Cardiac septum (tissue), 1 donor: ENCODE data around the gene QRICH1. TPM values are rescaled to one million over a fixed set of nuclear protein-coding genes. Genes with fewer than 3 reads are reported as not detected.
A peak's percentile ranks its signal among the peaks of the same experiment; 100 is the strongest.

Source experiments
- DNase-seq: peaks from one replicate; pipeline ENCODE4 v3.0.0-alpha.2; 2020; ENCODE audit warnings: low spot score
- intact Hi-C: fragments of 100-400 bp; cut with DNase I; formaldehyde crosslinking; loops from one replicate; pipeline ENCODE4 v1.14.0; 2022
- microRNA-seq: library from miRNA; unstranded; fragments of <30 nt; microRNA quantifications from one replicate; pipeline ENCODE4 v1.2.0, GENCODE V29; 2020
- total RNA-seq: library from RNA; stranded (reverse); fragmentation: NEBNext Ultra II Directional; extraction: Animal tissue kit (Norgen Biotek cat#: 25700); gene quantifications from one replicate; pipeline ENCODE4 v1.2.1, GENCODE V29; 2021
- donor health status: DM: no; HTN: no; CAD: no.

Gene QRICH1
- total RNA-seq, 1 donor from 2014 or later = 54.5 TPM

GRCh38 chr3:48989796-48990635 lies 103.9 kb downstream of the QRICH1 start, which contains the start of gene P4HTM:
TSS of gene P4HTM (plus strand) at chr3:48990241. CDS start at chr3:48990257, 16 bp downstream.
- intact Hi-C loops = loop anchor here (2.0 to 10.0 kb wide), 3 partner anchors 17 to 455 kb away; partner anchors contain the start of genes QRICH1 and WDR6
- DNase-seq = peak; percentile 91

DNA sequence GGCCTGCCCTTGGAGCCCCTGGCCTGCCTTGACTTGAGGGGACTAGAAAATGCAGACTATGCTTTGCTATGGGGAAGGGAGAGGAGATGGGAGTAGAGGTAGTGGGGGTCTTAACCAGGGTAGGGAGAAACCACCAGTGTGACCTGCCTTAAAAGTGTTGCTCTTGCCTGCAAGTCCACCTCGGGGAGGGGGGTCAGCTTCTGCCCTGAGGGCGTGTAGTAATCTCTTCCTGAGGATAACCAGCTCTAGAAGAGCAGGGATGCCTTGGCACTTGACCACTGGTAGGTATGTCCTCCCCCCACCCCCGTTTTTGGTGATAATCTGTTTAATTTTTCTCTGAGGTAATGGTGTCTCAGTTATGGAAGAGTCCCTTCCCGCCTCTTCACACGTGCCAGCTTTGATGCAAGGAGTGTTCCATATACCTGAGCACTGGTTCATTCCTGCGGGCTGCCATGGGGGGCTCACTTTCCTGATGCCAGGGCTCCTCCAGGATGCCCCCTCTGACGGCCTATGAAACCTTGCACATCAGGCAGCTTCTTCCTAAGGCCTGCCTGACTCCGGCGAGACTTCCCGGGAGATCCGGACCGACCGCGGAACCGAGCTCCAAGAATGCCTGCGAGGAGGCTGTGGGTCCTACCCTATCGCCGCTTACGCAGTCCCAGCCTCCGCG lies 104.6 kb downstream of the QRICH1 start:
- DNase-seq = no peak
- intact Hi-C loops = loop anchor here (2.0 to 10.0 kb wide), 3 partner anchors 18 to 456 kb away; partner anchors contain the start of genes QRICH1 and WDR6

DNA sequence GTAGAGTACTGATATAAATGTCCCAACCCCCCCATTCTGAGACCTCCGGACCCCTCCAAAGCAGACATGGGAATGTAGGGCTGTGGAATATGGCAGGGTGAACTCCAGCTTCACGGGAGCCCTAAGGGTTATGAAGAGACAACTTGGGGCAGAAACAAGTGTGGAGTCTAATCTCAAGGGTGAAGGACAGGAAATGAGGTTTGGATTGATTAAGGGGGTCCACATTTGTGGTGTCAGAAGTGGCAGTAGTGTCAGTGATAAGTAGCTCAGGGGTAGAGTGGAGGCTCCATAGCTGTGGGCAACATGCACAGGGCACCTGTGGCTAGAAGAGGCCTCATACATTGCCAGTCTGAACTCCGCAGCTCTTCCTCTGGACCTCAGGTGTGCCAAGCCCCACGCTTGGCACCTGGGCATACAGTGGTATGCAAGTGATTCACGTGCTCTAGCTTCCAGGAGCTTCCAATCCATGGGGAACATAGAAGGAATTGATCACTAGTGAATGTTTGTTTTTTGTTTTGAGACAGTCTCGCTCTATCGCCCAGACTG lies 108.0 kb downstream of the QRICH1 start:
- DNase-seq = no peak
- intact Hi-C loops = loop anchor here (5.0 to 10.0 kb wide), 2 partner anchors 106 to 459 kb away; partner anchors contain the start of gene QRICH1

DNA sequence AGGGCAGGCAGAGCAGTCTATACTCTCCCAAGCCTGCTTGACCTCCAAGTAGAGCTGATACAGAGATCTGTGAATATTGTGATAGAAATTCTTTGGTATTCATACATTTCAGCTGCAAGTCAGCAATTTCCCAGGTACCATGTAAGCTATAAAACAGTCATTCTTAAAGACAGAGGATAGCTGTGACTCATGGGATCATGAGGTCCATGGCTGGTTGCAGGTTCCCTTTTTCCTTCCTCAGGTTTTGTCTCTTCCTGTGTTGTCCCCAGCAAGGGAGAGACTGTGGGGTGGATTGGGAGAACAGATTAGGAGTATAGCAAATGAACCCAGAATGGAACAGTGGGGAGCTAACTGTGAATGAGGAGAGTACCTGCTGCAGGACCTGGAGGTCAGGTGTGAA lies 109.2 kb downstream of the QRICH1 start:
- intact Hi-C loops = loop anchor here (5.0 to 10.0 kb wide), 2 partner anchors 108 to 460 kb away; partner anchors contain the start of gene QRICH1
- no peak for DNase-seq

DNA sequence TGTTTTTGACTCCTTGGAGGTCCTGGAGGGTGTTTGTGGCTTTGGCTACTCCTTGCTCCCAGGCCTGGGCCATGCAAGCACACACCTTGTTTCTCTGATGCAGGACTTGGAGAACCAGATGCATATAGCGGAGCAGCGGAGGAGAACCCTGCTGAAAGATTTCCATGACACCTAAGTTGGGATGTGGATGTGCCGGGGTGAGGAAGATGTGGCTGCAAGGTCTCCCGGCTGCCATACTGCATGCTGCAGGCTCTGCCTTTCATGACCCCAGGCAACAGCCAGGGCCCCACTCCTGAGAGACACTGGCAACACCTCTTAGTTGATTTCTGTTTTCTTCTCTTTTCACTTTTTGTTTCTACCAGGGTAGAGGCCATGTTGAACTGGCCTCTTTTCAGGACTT lies 110.8 kb downstream of the QRICH1 start:
- intact Hi-C loops = loop anchor here (10.0 kb wide), 1 partner anchor 462 kb away; no protein-coding TSS in a partner anchor
- no peak for DNase-seq

- DNase-seq = no peak
- intact Hi-C loops = loop anchor here (10.0 kb wide), 1 partner anchor 462 kb away; no protein-coding TSS in a partner anchor
Measured at GRCh38 chr3:48982686-48983085, 111.2 kb downstream of the QRICH1 start.

- intact Hi-C loops = loop anchor here (10.0 kb wide), 1 partner anchor 463 kb away; no protein-coding TSS in a partner anchor
Measured at GRCh38 chr3:48982016-48982415, 111.9 kb downstream of the QRICH1 start.

DNA sequence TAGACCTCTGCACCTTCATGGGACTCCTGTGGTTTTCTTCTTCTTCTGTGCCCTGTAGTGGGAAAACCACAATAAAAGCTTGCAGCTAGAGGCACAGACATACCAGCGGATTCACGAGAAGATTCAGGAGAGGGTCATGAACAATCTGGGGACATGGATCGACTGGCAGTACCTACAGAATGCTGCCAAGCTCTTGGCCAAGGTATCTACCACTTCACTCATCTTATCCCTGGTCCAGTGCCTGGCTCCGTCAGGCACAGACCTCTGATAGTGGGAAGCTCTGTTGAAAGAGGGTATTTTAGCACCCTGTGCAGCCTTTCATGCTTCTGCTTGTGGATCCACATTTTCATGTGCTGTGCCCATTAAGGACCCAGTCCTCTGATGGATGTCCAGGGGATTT lies 113.6 kb downstream of the QRICH1 start:
- intact Hi-C loops = loop anchor here (10.0 kb wide), 1 partner anchor 465 kb away; no protein-coding TSS in a partner anchor

More at GRCh38 chr3:48982016-48982415, 111.9 kb downstream of the QRICH1 start:
- no peak for DNase-seq

More for the DNA sequence above, 113.6 kb downstream of the QRICH1 start:
- DNase-seq = no peak

Small RNAs within 50 kb of the gene (microRNA-seq; reads per million reads assigned to microRNA genes)
- 4,538 reads per million, percentile 92 among the genes with 10 or more reads in this experiment for gene MIR191
- gene MIR425 = 499 reads per million, percentile 80 among the genes with 10 or more reads in this experiment
- gene MIR6890 = not detected

Other genes starting within 250 kb of the QRICH1 start
- gene PRKAR2A, start 246.2 kb downstream of the QRICH1 start, total RNA-seq = 48.1 TPM
- 36.7 TPM for gene SLC25A20, start 195.2 kb downstream of the QRICH1 start, total RNA-seq
- 121 TPM for gene ARIH2, start 175.2 kb downstream of the QRICH1 start, total RNA-seq
- gene P4HTM, start 103.8 kb downstream of the QRICH1 start, total RNA-seq = 37.0 TPM
- gene WDR6, start 86.7 kb downstream of the QRICH1 start, total RNA-seq = 96.6 TPM
- 13.6 TPM for gene DALRD3, start 75.5 kb downstream of the QRICH1 start, total RNA-seq
- gene NDUFAF3, start 72.0 kb downstream of the QRICH1 start, total RNA-seq = 140 TPM
- gene IMPDH2, start 64.7 kb downstream of the QRICH1 start, total RNA-seq = 49.5 TPM
- gene QARS1, start 10.7 kb upstream of the QRICH1 start, total RNA-seq = 149 TPM
- 58.5 TPM for gene USP19, start 26.8 kb upstream of the QRICH1 start, total RNA-seq
- gene LAMB2, start 39.0 kb upstream of the QRICH1 start, total RNA-seq = 788 TPM
- gene CCDC71, start 72.3 kb upstream of the QRICH1 start, total RNA-seq = 11.4 TPM
- gene KLHDC8B, start 77.5 kb upstream of the QRICH1 start, total RNA-seq = 132 TPM
- 2.9 TPM for gene C3orf62, start 183.2 kb upstream of the QRICH1 start, total RNA-seq
- 44.5 TPM for gene USP4, start 246.0 kb upstream of the QRICH1 start, total RNA-seq